H9 (cell line): ENCODE data around the gene BORCS8. TPM values are rescaled to one million over a fixed set of nuclear protein-coding genes. Genes with fewer than 3 reads are reported as not detected.

Source experiments
- DNase-seq: peaks from one replicate; pipeline ENCODE4 v3.0.0-alpha.2; 2017
- H2AFZ ChIP-seq: one replicate; pipeline ENCODE4 v1.6.1; 2013; ENCODE audit warnings: mild to moderate bottlenecking, low read length, control low read depth, moderate library complexity
- H2AK5ac ChIP-seq: 2 replicates; pipeline ENCODE4 v1.6.1; 2013; ENCODE audit warnings: low read length, control low read depth, mixed read lengths; ENCODE audit not compliant: insufficient read length
- H2BK120ac ChIP-seq: one replicate; pipeline ENCODE4 v1.6.1; 2013; ENCODE audit warnings: low read depth, mild to moderate bottlenecking, low read length, control low read depth, inconsistent platforms; ENCODE audit not compliant: poor library complexity, severe bottlenecking
- H2BK12ac ChIP-seq: 2 replicates; pipeline ENCODE4 v1.6.1; 2013; ENCODE audit warnings: low read length, control low read depth, mixed read lengths, low read depth; ENCODE audit not compliant: insufficient read length
- H2BK15ac ChIP-seq: 2 replicates; pipeline ENCODE4 v1.6.1; 2013; ENCODE audit warnings: low read depth, low read length, control low read depth
- H2BK20ac ChIP-seq: one replicate; pipeline ENCODE4 v1.6.1; 2013; ENCODE audit warnings: low read depth, mild to moderate bottlenecking, low read length, control low read depth, inconsistent platforms; ENCODE audit not compliant: poor library complexity, severe bottlenecking
- H2BK5ac ChIP-seq: 2 replicates; pipeline ENCODE4 v1.6.1; 2013; ENCODE audit warnings: low read length, control low read depth, mixed read lengths; ENCODE audit not compliant: insufficient read length
- H3K14ac ChIP-seq: 2 replicates; pipeline ENCODE4 v1.6.1; 2013; ENCODE audit warnings: low read length, control low read depth; ENCODE audit not compliant: insufficient read depth
- H3K18ac ChIP-seq: 2 replicates; pipeline ENCODE4 v1.6.1; 2013; ENCODE audit warnings: low read depth, mild to moderate bottlenecking, mixed read lengths, low read length, control low read depth; ENCODE audit not compliant: insufficient read length
- H3K23ac ChIP-seq: 2 replicates; pipeline ENCODE4 v1.6.1; 2013; ENCODE audit warnings: low read length, control low read depth, mixed read lengths, low read depth; ENCODE audit not compliant: insufficient read length
- H3K23me2 ChIP-seq: 2 replicates; pipeline ENCODE4 v1.6.1; 2013; ENCODE audit warnings: low read depth, mild to moderate bottlenecking, mixed read lengths, low read length, control low read depth; ENCODE audit not compliant: insufficient read length, poor library complexity, severe bottlenecking
- H3K27ac ChIP-seq: 2 replicates; pipeline ENCODE4 v1.5.1; 2013; ENCODE audit warnings: low read length, control low read depth, mixed read lengths, low read depth; ENCODE audit not compliant: insufficient read length
- H3K27me3 ChIP-seq: 2 replicates; pipeline ENCODE4 v1.6.1; 2013; ENCODE audit warnings: low read length, control low read depth, inconsistent platforms; ENCODE audit not compliant: insufficient read depth
- H3K4ac ChIP-seq: 2 replicates; pipeline ENCODE4 v1.6.1; 2013; ENCODE audit warnings: low read depth, mild to moderate bottlenecking, control low read depth, inconsistent platforms, low read length, moderate library complexity
- H3K4me1 ChIP-seq: 2 replicates; pipeline ENCODE4 v1.6.1; 2013; ENCODE audit warnings: low read length, control low read depth, inconsistent platforms; ENCODE audit not compliant: insufficient read depth
- H3K4me2 ChIP-seq: 2 replicates; pipeline ENCODE4 v1.6.1; 2013; ENCODE audit warnings: low read length, control low read depth, mixed read lengths; ENCODE audit not compliant: insufficient read length, insufficient read depth
- H3K56ac ChIP-seq: 2 replicates; pipeline ENCODE4 v1.6.1; 2013; ENCODE audit warnings: low read depth, mild to moderate bottlenecking, mixed read lengths, low read length, control low read depth; ENCODE audit not compliant: insufficient read length
- H3K79me1 ChIP-seq: 2 replicates; pipeline ENCODE4 v1.6.1; 2013; ENCODE audit warnings: low read depth, mild to moderate bottlenecking, moderate library complexity, low read length, control low read depth, inconsistent platforms; ENCODE audit not compliant: insufficient read depth, poor library complexity, severe bottlenecking
- H3K79me2 ChIP-seq: 2 replicates; pipeline ENCODE4 v1.6.1; 2013; ENCODE audit warnings: low read length, control low read depth, inconsistent platforms; ENCODE audit not compliant: insufficient read depth
- H3K9ac ChIP-seq: 2 replicates; pipeline ENCODE4 v1.6.1; 2013; ENCODE audit warnings: low read length, control low read depth, mixed read lengths; ENCODE audit not compliant: insufficient read length; ENCODE audit errors: extremely low read depth
- H3K9me3 ChIP-seq: one replicate; pipeline ENCODE4 v1.6.1; 2013; ENCODE audit warnings: low read depth, low read length, inconsistent platforms; ENCODE audit not compliant: control insufficient read depth
- H3T11ph ChIP-seq: one replicate; pipeline ENCODE4 v1.6.1; 2013; ENCODE audit warnings: mild to moderate bottlenecking, low read length, control low read depth, inconsistent platforms
- H4K20me1 ChIP-seq: one replicate; pipeline ENCODE4 v1.6.1; 2013; ENCODE audit not compliant: control insufficient read depth, insufficient read length, insufficient read depth
- H4K5ac ChIP-seq: 2 replicates; pipeline ENCODE4 v1.6.1; 2013; ENCODE audit warnings: low read depth, mild to moderate bottlenecking, mixed read lengths, low read length, control low read depth; ENCODE audit not compliant: insufficient read length
- H4K8ac ChIP-seq: replicated peaks from 2 replicates; pipeline ENCODE4 v1.6.1; 2013; ENCODE audit warnings: low read length, control low read depth, mixed read lengths, low read depth; ENCODE audit not compliant: insufficient read length
- H4K91ac ChIP-seq: 2 replicates; pipeline ENCODE4 v1.6.1; 2013; ENCODE audit warnings: low read depth, mild to moderate bottlenecking, moderate library complexity, mixed read lengths, low read length, control low read depth; ENCODE audit not compliant: insufficient read length
- H3K27ac Mint-ChIP-seq, 3 experiments: 2 replicates in 2 of 3; 3 replicates in 1 of 3; pipeline ENCODE4 v1.8.0; 2020 to 2021; ENCODE audit warnings: mixed read lengths in 3 of 3, mild to moderate bottlenecking in 1 of 3, moderate library complexity in 1 of 3
- H3K27me3 Mint-ChIP-seq: 2 replicates; pipeline ENCODE4 v1.8.0; 2021; ENCODE audit warnings: low read depth, mild to moderate bottlenecking, moderate library complexity, mixed read lengths
- H3K36me3 Mint-ChIP-seq, 3 experiments: 2 replicates in 2 of 3; 3 replicates in 1 of 3; pipeline ENCODE4 v1.8.0; 2020 to 2021; ENCODE audit warnings: low read depth in 3 of 3, mixed read lengths in 3 of 3; ENCODE audit not compliant: insufficient read depth in 1 of 3
- H3K4me1 Mint-ChIP-seq, 2 experiments: 2 replicates each; pipeline ENCODE4 v1.8.0; 2020; ENCODE audit warnings: mixed read lengths in 2 of 2
- H3K4me3 Mint-ChIP-seq, 2 experiments: 2 replicates in 1 of 2; 3 replicates in 1 of 2; pipeline ENCODE4 v1.8.0; 2020 to 2021; ENCODE audit warnings: mild to moderate bottlenecking in 2 of 2, mixed read lengths in 2 of 2, moderate library complexity in 1 of 2
- H3K9me3 Mint-ChIP-seq, 2 experiments: 2 replicates in 1 of 2; 3 replicates in 1 of 2; pipeline ENCODE4 v1.8.0; 2020; ENCODE audit warnings: mild to moderate bottlenecking in 2 of 2, mixed read lengths in 2 of 2, moderate library complexity in 1 of 2
- whole genome bisulfite sequencing: extraction: QIAGEN DNeasy Blood & Tissue Kit; methylation state at CpG from one replicate; pipeline ENCODE4 v1.1.7; 2013; ENCODE audit warnings: missing lambda C conversion rate, low lambda C conversion rate, mixed read lengths; ENCODE audit not compliant: insufficient read length; ENCODE audit errors: extremely low coverage; 5-methylcytosine and 5-hydroxymethylcytosine counted together
- total RNA-seq: library from RNA; stranded (reverse); gene quantifications from 2 replicates; pipeline ENCODE4 v1.2.1, GENCODE V29; 2021
- TF ChIP-seq, protein P1 (sequence below): fragments of 200-600 bp; sonication (generic); conservative IDR thresholded peaks from 3 replicates; pipeline ENCODE4 v1.8.0; 2021; ENCODE audit warnings: antibody characterized with exemption, mild to moderate bottlenecking

The BORCS8 gene
- total RNA-seq, 1 experiment from 2014 or later, result 20.4 TPM

DNA sequence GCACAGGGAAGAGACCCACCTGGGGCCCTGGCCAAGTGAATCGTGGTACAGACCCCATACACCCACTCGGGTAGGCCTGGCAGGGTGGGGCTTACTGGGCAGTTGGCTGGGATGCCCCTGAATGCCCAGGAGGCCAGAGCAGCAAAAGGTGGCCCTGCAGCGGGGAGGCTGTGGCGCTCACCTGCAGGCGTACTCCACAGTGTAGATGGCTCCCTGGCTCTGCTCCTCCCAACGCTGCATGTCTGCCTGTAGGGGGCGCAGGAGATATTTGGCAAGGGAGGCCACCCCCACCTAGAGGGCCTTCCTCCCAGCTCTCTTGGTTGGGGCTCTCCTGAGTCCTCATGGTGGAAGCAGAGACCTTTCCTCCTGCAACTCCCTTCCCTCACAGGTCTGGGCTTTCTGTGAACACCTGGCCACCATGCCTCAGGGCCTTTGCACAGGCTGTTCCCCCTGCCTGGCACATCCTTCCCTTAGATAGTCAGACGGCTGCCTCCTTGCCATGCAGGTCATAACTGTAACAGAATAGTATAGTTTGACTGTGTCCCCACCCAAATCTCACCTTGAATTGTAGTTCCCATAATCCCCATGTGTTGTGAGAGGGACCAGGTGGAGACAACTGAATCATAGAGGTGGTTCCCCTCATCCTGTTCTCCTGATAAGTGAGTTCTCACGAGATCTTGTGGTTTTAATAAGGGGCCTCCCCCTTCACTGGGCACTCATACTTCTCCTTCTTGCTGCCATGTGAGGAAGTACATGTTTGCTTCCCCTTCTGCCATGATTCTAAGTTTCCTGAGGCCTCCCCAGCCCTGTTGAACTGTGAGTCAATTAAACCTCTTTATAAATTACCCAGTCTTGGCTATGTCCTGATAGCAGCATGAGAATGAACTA, 5.9 kb downstream of the BORCS8 start:
- no peak overlapping the region for H3K23ac ChIP-seq
- no peak overlapping the region for H3T11ph ChIP-seq
- no peak overlapping the region for H4K8ac ChIP-seq
- no peak overlapping the region for H2AFZ ChIP-seq
- H3K14ac ChIP-seq, result no peak overlapping the region
- H2AK5ac ChIP-seq, result no peak overlapping the region
- no peaks in the 10 kb centered on the region for H3K27me3 ChIP-seq
- peaks cover 0 to 3% of the 10 kb centered on the region in 2 experiments; a peak in 3 of 4 replicates for H3K4me1 Mint-ChIP-seq
- no peaks in the 10 kb centered on the region for H3K9me3 ChIP-seq
- H4K91ac ChIP-seq, result no peak overlapping the region
- no peaks in the 10 kb centered on the region for H3K27me3 Mint-ChIP-seq
- no peak overlapping the region for H3K27ac ChIP-seq
- H3K27ac Mint-ChIP-seq, result peak overlapping the region; percentile 33 to 93 (median 74); a peak in 5 of 7 replicates
- H3K56ac ChIP-seq, result no peak overlapping the region
- H2BK120ac ChIP-seq, result no peak overlapping the region
- H3K4me1 ChIP-seq, result no peaks in the 10 kb centered on the region
- H2BK5ac ChIP-seq, result no peak overlapping the region
- WGBS, result no CpG with 5 or more reads among the region's 9 CpGs
- no peak overlapping the region for H2BK20ac ChIP-seq
- peak; percentile 91 for DNase-seq
- no peak overlapping the region for H3K4me2 ChIP-seq
- no peak overlapping the region for H3K9ac ChIP-seq
- no peak overlapping the region for H3K4me3 Mint-ChIP-seq
- H2BK15ac ChIP-seq, result no peak overlapping the region
- H4K20me1 ChIP-seq, result no peaks in the 10 kb centered on the region
- no peaks in the 10 kb centered on the region for H3K23me2 ChIP-seq
- no peaks in the 10 kb centered on the region for H3K79me1 ChIP-seq
- H4K5ac ChIP-seq, result no peak overlapping the region
- H3K79me2 ChIP-seq, result no peaks in the 10 kb centered on the region; the same call in 1 of the 2 replicates
- no peak overlapping the region for H2BK12ac ChIP-seq
- no peak overlapping the region for H3K18ac ChIP-seq
- H3K36me3 Mint-ChIP-seq, result peaks cover 8 to 17% (median 17%) of the 10 kb centered on the region in 3 experiments; a peak in 6 of 7 replicates
- H3K9me3 Mint-ChIP-seq, result no peaks in the 10 kb centered on the region
- TF ChIP-seq, protein P1, sequence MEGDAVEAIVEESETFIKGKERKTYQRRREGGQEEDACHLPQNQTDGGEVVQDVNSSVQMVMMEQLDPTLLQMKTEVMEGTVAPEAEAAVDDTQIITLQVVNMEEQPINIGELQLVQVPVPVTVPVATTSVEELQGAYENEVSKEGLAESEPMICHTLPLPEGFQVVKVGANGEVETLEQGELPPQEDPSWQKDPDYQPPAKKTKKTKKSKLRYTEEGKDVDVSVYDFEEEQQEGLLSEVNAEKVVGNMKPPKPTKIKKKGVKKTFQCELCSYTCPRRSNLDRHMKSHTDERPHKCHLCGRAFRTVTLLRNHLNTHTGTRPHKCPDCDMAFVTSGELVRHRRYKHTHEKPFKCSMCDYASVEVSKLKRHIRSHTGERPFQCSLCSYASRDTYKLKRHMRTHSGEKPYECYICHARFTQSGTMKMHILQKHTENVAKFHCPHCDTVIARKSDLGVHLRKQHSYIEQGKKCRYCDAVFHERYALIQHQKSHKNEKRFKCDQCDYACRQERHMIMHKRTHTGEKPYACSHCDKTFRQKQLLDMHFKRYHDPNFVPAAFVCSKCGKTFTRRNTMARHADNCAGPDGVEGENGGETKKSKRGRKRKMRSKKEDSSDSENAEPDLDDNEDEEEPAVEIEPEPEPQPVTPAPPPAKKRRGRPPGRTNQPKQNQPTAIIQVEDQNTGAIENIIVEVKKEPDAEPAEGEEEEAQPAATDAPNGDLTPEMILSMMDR, result peak; percentile 96
- no peak overlapping the region for H3K4ac ChIP-seq
